ENCODE data around the gene FERMT3.
A peak's percentile ranks its signal among the peaks of the same experiment; 100 is the strongest.
"Not testable (repeated sequence)": the region's sequence is repeated elsewhere in the genome, so short reads cannot be mapped to it uniquely, and the experiment has no call there.

FERMT3 gene

GRCh38 chr11:64233913-64234586, 27.5 kb downstream of the FERMT3 start, which contains the start of gene VEGFB:
Gene VEGFB (plus strand): TSS chr11:64234584. CDS start chr11:64234834, 250 bp downstream.
- no peak for FAIRE-seq

GRCh38 chr11:64234647-64235379, 28.3 kb downstream of the FERMT3 start:
- DNase-seq (ENCODE audit: low spot score) (peak; percentile 71), FAIRE-seq (no peak)

More at GRCh38 chr11:64233913-64234586, 27.5 kb downstream of the FERMT3 start, which contains the start of gene VEGFB:
- DNase-seq (ENCODE audit: low spot score), result peak; percentile 86

- FAIRE-seq, result no peak
- DNase-seq (ENCODE audit: low spot score), result no peak
Observed at GRCh38 chr11:64235437-64236161, 29.1 kb downstream of the FERMT3 start.

- FAIRE-seq (no peak), DNase-seq (ENCODE audit: low spot score) (no peak)
Observed at GRCh38 chr11:64237484-64237951, 31.0 kb downstream of the FERMT3 start.

GRCh38 chr11:64238076-64238475, 31.6 kb downstream of the FERMT3 start:
- DNase-seq (ENCODE audit: low spot score) (no peak), FAIRE-seq (no peak)

GRCh38 chr11:64238999-64239398, 32.5 kb downstream of the FERMT3 start:
- FAIRE-seq (no peak), DNase-seq (ENCODE audit: low spot score) (no peak)

- no peak for FAIRE-seq
- DNase-seq (ENCODE audit: low spot score), result no peak
Observed at GRCh38 chr11:64239662-64240434, 33.3 kb downstream of the FERMT3 start.

GRCh38 chr11:64240435-64241240, 34.1 kb downstream of the FERMT3 start, which contains the start of gene FKBP2:
Gene FKBP2 (plus strand): TSS chr11:64241095. CDS start chr11:64242388, 1,293 bp downstream.
- FAIRE-seq (peak; percentile 30), DNase-seq (ENCODE audit: low spot score) (peak; percentile 98)

GRCh38 chr11:64241241-64241490, 34.6 kb downstream of the FERMT3 start:
- no peak for FAIRE-seq

GRCh38 chr11:64241491-64242374, 35.2 kb downstream of the FERMT3 start:
- DNase-seq (ENCODE audit: low spot score) (peak; percentile 29), FAIRE-seq (no peak)

More at GRCh38 chr11:64241241-64241490, 34.6 kb downstream of the FERMT3 start:
- DNase-seq (ENCODE audit: low spot score), result peak; percentile 97

- FAIRE-seq, result no peak
Observed at GRCh38 chr11:64243236-64243854, 36.8 kb downstream of the FERMT3 start.

GRCh38 chr11:64244107-64244506, 37.6 kb downstream of the FERMT3 start:
- no peak for FAIRE-seq
- DNase-seq (ENCODE audit: low spot score), result no peak

More at GRCh38 chr11:64243236-64243854, 36.8 kb downstream of the FERMT3 start:
- no peak for DNase-seq (ENCODE audit: low spot score)

- no peak for FAIRE-seq
- no peak for DNase-seq (ENCODE audit: low spot score)
Observed at GRCh38 chr11:64244966-64245365, 38.4 kb downstream of the FERMT3 start.

GRCh38 chr11:64245401-64245796, 38.9 kb downstream of the FERMT3 start:
- FAIRE-seq (no peak), DNase-seq (ENCODE audit: low spot score) (no peak)

- DNase-seq (ENCODE audit: low spot score) (peak; percentile 74), FAIRE-seq (no peak)
Observed at GRCh38 chr11:64245797-64246620, 39.5 kb downstream of the FERMT3 start.

- DNase-seq (ENCODE audit: low spot score), result not testable (repeated sequence)
Observed at GRCh38 chr11:64246621-64246870, 40.0 kb downstream of the FERMT3 start.

GRCh38 chr11:64246871-64247728, 40.6 kb downstream of the FERMT3 start, which contains the start of gene PPP1R14B:
Gene PPP1R14B (minus strand): TSS chr11:64246943. CDS start chr11:64246673, 270 bp downstream.
- peak; percentile 91 for DNase-seq (ENCODE audit: low spot score)
- no peak for FAIRE-seq

More at GRCh38 chr11:64246621-64246870, 40.0 kb downstream of the FERMT3 start:
- FAIRE-seq, result not testable (repeated sequence)

Measured in urothelium cell line (cell line).